GM12878 (cell line): ENCODE data around the gene RALGPS1. TPM values are rescaled to one million over a fixed set of nuclear protein-coding genes. Genes with fewer than 3 reads are reported as not detected.

ENCODE experiments used
- CBX5 ChIP-seq: sonication (generic); IDR thresholded peaks from 2 replicates; pipeline ENCODE4 v1.6.1; 2016; ENCODE audit warnings: low read depth, moderate library complexity, mild to moderate bottlenecking, inconsistent platforms
- CHD1 ChIP-seq: IDR thresholded peaks from 2 replicates; pipeline ENCODE4 v1.6.1; 2012; ENCODE audit warnings: low read depth, low read length, improper control_type of control experiment
- DPF2 ChIP-seq: fragments of 450-650 bp; IDR thresholded peaks from 2 replicates; pipeline ENCODE4 v1.6.1; 2017; ENCODE audit warnings: mild to moderate bottlenecking
- ESRRA ChIP-seq: IDR thresholded peaks from 2 replicates; pipeline ENCODE4 v1.6.1; 2012; ENCODE audit warnings: mild to moderate bottlenecking, low read length, improper control_type of control experiment
- FOXK2 ChIP-seq: fragments of 450-650 bp; IDR thresholded peaks from 2 replicates; pipeline ENCODE4 v1.6.1; 2017; ENCODE audit warnings: mild to moderate bottlenecking, moderate library complexity
- MXI1 ChIP-seq: fragments of 150-350 bp; IDR thresholded peaks from 2 replicates; pipeline ENCODE4 v1.6.1; 2011; ENCODE audit warnings: low read depth, mild to moderate bottlenecking, inconsistent platforms, low read length, improper control_type of control experiment
- STAT3 ChIP-seq: IDR thresholded peaks from 2 replicates; pipeline ENCODE4 v1.6.1; 2011; ENCODE audit warnings: low read depth, low read length, improper control_type of control experiment
- TCF3 ChIP-seq: IDR thresholded peaks from 2 replicates; pipeline ENCODE4 v1.6.1; 2012; ENCODE audit warnings: low read depth, mild to moderate bottlenecking, low read length, borderline replicate concordance; ENCODE audit not compliant: insufficient read depth
- polyA plus RNA-seq, 11 experiments: library from polyadenylated mRNA; depleted of rRNA in 4 of 11; unstranded in 6 of 11; stranded (reverse) in 5 of 11; fragments of >200 nt; fragmentation: Nextera tagmentation in 4 of 11; fragmentation: Illumina TruSeq in 1 of 11; extraction: Ambion mirVana in 4 of 11; extraction: Trizol in 1 of 11; gene quantifications; 1 replicate in 1 of 11; 2 replicates in 10 of 11; pipeline versions ENCODE4 v1.2.1 to v1.2.3, GENCODE V29; 2011 to 2016; ENCODE audit warnings: inconsistent platforms in 2 of 11, missing spikeins in 2 of 11, low read depth in 1 of 11
- total RNA-seq, 4 experiments: library from RNA; depleted of rRNA in 3 of 4; stranded (reverse); fragments of >200 nt in 3 of 4; fragmentation: Illumina TruSeq in 1 of 4; extraction: Trizol in 1 of 4; gene quantifications; 2 replicates each; pipeline versions ENCODE4 v1.2.1 to v1.2.3, GENCODE V29; 2013 to 2021
- TF ChIP-seq, protein P1 (sequence below): fragments of 150-350 bp; IDR thresholded peaks from 2 replicates; pipeline ENCODE4 v1.6.1; 2016; ENCODE audit warnings: low read depth, low read length
- TF ChIP-seq, protein P2 (sequence below): IDR thresholded peaks from 2 replicates; pipeline ENCODE4 v1.6.1; 2011; ENCODE audit warnings: low read depth, low read length, improper control_type of control experiment, borderline replicate concordance
- TF ChIP-seq, protein P3 (sequence below): fragments of 450-650 bp; IDR thresholded peaks from 2 replicates; pipeline ENCODE4 v1.6.1; 2014; ENCODE audit warnings: mild to moderate bottlenecking
- TF ChIP-seq, protein P4 (sequence below): fragments of 450-650 bp; IDR thresholded peaks from 2 replicates; pipeline ENCODE4 v1.6.1; 2017; ENCODE audit warnings: mild to moderate bottlenecking, moderate library complexity
- TF ChIP-seq, protein P5 (sequence below): fragments of 450-650 bp; IDR thresholded peaks from 2 replicates; pipeline ENCODE4 v1.6.1; 2017; ENCODE audit warnings: low read depth, mild to moderate bottlenecking, moderate library complexity
- TF ChIP-seq, protein P6 (sequence below): IDR thresholded peaks from 2 replicates; pipeline ENCODE4 v1.6.1; 2011; ENCODE audit warnings: borderline replicate concordance, low read depth, mild to moderate bottlenecking, moderate library complexity, low read length; ENCODE audit not compliant: insufficient read depth, poor library complexity, severe bottlenecking

RALGPS1 gene
- total and polyA plus RNA-seq, 10 of the 15 experiments (the other 5 are each of a cell fraction or from before 2014, with no cell fraction given) = 0.13 to 5.6 (median 2.7) TPM

DNA sequence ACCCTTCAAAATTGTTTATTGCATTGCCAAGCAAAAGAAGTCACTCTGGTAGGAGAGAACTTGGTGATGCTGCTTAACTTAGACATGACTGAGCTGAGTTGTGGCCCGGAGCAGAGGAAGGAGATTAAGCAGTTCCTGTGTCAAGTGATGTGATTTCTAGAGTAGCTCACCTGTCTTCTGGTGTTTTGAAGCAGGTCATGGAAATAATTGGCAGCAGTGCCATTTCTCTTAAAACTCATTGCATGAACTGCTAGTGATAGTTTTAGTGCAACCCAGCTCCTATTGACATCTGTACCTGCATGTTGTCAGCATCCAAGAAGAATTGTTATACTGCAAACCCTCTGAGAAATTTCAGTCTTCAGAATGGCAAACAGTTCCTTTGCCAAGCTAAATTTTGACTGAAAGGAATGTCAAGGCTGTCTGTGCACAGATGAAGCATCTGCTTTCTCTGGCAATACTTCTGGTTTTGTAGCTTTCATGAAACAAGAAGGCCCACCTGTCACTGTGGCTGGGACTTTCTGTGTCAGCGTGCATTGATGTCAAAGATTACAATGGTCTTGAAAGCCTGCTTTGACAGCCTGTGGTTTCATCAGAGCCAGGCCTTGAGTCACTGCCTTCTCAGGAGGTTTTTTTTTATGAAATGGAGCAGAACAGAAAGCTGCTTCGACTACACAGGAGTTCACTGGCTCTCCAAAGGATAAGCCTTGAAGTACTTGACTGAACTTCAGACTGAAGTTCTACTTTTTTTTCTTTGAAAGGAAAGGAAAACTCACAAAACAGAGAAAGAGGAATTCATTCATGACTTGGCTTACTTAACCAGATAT is 90.6 kb downstream of the RALGPS1 start (continued):
- TF ChIP-seq FOXK2 (no peak), CHD1 (no peak), ESRRA (0 out of 2 replicates have a peak, but pooled peaks have one; percentile 27), CBX5 (peak; percentile 83; the same call in 1 of the 2 replicates), DPF2 (peak; percentile 96), STAT3 (peak; percentile 98), MXI1 (peak; percentile 87), TCF3 (peak; percentile 96)
- TF ChIP-seq, protein P1, sequence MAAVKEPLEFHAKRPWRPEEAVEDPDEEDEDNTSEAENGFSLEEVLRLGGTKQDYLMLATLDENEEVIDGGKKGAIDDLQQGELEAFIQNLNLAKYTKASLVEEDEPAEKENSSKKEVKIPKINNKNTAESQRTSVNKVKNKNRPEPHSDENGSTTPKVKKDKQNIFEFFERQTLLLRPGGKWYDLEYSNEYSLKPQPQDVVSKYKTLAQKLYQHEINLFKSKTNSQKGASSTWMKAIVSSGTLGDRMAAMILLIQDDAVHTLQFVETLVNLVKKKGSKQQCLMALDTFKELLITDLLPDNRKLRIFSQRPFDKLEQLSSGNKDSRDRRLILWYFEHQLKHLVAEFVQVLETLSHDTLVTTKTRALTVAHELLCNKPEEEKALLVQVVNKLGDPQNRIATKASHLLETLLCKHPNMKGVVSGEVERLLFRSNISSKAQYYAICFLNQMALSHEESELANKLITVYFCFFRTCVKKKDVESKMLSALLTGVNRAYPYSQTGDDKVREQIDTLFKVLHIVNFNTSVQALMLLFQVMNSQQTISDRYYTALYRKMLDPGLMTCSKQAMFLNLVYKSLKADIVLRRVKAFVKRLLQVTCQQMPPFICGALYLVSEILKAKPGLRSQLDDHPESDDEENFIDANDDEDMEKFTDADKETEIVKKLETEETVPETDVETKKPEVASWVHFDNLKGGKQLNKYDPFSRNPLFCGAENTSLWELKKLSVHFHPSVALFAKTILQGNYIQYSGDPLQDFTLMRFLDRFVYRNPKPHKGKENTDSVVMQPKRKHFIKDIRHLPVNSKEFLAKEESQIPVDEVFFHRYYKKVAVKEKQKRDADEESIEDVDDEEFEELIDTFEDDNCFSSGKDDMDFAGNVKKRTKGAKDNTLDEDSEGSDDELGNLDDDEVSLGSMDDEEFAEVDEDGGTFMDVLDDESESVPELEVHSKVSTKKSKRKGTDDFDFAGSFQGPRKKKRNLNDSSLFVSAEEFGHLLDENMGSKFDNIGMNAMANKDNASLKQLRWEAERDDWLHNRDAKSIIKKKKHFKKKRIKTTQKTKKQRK = no peak
- TF ChIP-seq, protein P2, sequence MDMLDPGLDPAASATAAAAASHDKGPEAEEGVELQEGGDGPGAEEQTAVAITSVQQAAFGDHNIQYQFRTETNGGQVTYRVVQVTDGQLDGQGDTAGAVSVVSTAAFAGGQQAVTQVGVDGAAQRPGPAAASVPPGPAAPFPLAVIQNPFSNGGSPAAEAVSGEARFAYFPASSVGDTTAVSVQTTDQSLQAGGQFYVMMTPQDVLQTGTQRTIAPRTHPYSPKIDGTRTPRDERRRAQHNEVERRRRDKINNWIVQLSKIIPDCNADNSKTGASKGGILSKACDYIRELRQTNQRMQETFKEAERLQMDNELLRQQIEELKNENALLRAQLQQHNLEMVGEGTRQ = no peak
- TF ChIP-seq, protein P3, sequence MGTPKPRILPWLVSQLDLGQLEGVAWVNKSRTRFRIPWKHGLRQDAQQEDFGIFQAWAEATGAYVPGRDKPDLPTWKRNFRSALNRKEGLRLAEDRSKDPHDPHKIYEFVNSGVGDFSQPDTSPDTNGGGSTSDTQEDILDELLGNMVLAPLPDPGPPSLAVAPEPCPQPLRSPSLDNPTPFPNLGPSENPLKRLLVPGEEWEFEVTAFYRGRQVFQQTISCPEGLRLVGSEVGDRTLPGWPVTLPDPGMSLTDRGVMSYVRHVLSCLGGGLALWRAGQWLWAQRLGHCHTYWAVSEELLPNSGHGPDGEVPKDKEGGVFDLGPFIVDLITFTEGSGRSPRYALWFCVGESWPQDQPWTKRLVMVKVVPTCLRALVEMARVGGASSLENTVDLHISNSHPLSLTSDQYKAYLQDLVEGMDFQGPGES = no peak
- TF ChIP-seq, protein P4, sequence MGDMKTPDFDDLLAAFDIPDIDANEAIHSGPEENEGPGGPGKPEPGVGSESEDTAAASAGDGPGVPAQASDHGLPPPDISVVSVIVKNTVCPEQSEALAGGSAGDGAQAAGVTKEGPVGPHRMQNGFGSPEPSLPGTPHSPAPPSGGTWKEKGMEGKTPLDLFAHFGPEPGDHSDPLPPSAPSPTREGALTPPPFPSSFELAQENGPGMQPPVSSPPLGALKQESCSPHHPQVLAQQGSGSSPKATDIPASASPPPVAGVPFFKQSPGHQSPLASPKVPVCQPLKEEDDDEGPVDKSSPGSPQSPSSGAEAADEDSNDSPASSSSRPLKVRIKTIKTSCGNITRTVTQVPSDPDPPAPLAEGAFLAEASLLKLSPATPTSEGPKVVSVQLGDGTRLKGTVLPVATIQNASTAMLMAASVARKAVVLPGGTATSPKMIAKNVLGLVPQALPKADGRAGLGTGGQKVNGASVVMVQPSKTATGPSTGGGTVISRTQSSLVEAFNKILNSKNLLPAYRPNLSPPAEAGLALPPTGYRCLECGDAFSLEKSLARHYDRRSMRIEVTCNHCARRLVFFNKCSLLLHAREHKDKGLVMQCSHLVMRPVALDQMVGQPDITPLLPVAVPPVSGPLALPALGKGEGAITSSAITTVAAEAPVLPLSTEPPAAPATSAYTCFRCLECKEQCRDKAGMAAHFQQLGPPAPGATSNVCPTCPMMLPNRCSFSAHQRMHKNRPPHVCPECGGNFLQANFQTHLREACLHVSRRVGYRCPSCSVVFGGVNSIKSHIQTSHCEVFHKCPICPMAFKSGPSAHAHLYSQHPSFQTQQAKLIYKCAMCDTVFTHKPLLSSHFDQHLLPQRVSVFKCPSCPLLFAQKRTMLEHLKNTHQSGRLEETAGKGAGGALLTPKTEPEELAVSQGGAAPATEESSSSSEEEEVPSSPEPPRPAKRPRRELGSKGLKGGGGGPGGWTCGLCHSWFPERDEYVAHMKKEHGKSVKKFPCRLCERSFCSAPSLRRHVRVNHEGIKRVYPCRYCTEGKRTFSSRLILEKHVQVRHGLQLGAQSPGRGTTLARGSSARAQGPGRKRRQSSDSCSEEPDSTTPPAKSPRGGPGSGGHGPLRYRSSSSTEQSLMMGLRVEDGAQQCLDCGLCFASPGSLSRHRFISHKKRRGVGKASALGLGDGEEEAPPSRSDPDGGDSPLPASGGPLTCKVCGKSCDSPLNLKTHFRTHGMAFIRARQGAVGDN = peak; percentile 96
- TF ChIP-seq, protein P5, sequence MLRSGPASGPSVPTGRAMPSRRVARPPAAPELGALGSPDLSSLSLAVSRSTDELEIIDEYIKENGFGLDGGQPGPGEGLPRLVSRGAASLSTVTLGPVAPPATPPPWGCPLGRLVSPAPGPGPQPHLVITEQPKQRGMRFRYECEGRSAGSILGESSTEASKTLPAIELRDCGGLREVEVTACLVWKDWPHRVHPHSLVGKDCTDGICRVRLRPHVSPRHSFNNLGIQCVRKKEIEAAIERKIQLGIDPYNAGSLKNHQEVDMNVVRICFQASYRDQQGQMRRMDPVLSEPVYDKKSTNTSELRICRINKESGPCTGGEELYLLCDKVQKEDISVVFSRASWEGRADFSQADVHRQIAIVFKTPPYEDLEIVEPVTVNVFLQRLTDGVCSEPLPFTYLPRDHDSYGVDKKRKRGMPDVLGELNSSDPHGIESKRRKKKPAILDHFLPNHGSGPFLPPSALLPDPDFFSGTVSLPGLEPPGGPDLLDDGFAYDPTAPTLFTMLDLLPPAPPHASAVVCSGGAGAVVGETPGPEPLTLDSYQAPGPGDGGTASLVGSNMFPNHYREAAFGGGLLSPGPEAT = peak; percentile 100
- TF ChIP-seq, protein P6, sequence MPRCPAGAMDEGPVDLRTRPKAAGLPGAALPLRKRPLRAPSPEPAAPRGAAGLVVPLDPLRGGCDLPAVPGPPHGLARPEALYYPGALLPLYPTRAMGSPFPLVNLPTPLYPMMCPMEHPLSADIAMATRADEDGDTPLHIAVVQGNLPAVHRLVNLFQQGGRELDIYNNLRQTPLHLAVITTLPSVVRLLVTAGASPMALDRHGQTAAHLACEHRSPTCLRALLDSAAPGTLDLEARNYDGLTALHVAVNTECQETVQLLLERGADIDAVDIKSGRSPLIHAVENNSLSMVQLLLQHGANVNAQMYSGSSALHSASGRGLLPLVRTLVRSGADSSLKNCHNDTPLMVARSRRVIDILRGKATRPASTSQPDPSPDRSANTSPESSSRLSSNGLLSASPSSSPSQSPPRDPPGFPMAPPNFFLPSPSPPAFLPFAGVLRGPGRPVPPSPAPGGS = peak; percentile 81
